Caco-2 (cell line): ENCODE measurements around the gene PLET1. TPM values are rescaled to one million over a fixed set of nuclear protein-coding genes. Genes with fewer than 3 reads are reported as not detected.

Experiments used
- BruUV-seq: library from RNA; stranded (reverse); fragments of 400-500 nt; replicated peaks from 2 replicates; lab custom pipeline; 2021; lab: Mats Ljungman, UMichigan
- CTCF ChIA-PET: fragments of 300-600 bp; sonication (Branson Sonifier 250); formaldehyde crosslinking; loops from one replicate; lab custom pipeline; 2022; ENCODE audit warnings: antibody characterized with exemption; lab: Charles Lee
- POLR2A ChIA-PET: fragments of 300-600 bp; sonication (Branson Sonifier 250); formaldehyde crosslinking; loops from one replicate; lab custom pipeline; 2022; ENCODE audit warnings: antibody characterized with exemption; lab: Charles Lee
- DNase-seq, 2 experiments: peaks; one replicate each; pipeline versions ENCODE4 v3.0.0 to v3.0.0-alpha.2; 2020 to 2022
- H3K27me3 ChIP-seq: replicated peaks from 2 replicates; pipeline ENCODE4 v1.6.0; 2011; ENCODE audit warnings: low read length; ENCODE audit not compliant: control insufficient read depth, insufficient read depth
- H3K36me3 ChIP-seq: 2 replicates; pipeline ENCODE4 v1.5.1; 2011; ENCODE audit warnings: low read length; ENCODE audit not compliant: control insufficient read depth, insufficient read depth
- H3K4me1 ChIP-seq: fragments of 250-450 bp; sonication (Bioruptor Pico); 2 replicates; pipeline ENCODE4 v1.5.1; 2020; ENCODE audit warnings: mild to moderate bottlenecking
- H3K4me3 ChIP-seq: 2 replicates; pipeline ENCODE4 v1.5.1; 2011; ENCODE audit warnings: low read depth, mild to moderate bottlenecking, control low read depth, low read length
- H3K9me3 ChIP-seq: fragments of 250-450 bp; sonication (Bioruptor Pico); 2 replicates; pipeline ENCODE4 v1.5.1; 2020; ENCODE audit warnings: mild to moderate bottlenecking, moderate library complexity
- H3K27ac Mint-ChIP-seq: one replicate; pipeline ENCODE4 v1.8.0; 2022; ENCODE audit warnings: mixed read lengths; ENCODE audit not compliant: unreplicated experiment
- H3K27me3 Mint-ChIP-seq: one replicate; pipeline ENCODE4 v1.8.0; 2022; ENCODE audit warnings: mixed read lengths; ENCODE audit not compliant: insufficient read depth, unreplicated experiment
- H3K36me3 Mint-ChIP-seq: one replicate; pipeline ENCODE4 v1.8.0; 2022; ENCODE audit warnings: mild to moderate bottlenecking, mixed read lengths; ENCODE audit not compliant: insufficient read depth, unreplicated experiment
- H3K4me1 Mint-ChIP-seq: one replicate; pipeline ENCODE4 v1.8.0; 2022; ENCODE audit warnings: low read depth, mixed read lengths; ENCODE audit not compliant: unreplicated experiment
- H3K4me3 Mint-ChIP-seq: one replicate; pipeline ENCODE4 v1.8.0; 2022; ENCODE audit warnings: mild to moderate bottlenecking, moderate library complexity, mixed read lengths; ENCODE audit not compliant: unreplicated experiment
- H3K9me3 Mint-ChIP-seq: one replicate; pipeline ENCODE4 v1.8.0; 2022; ENCODE audit warnings: mixed read lengths; ENCODE audit not compliant: unreplicated experiment
- intact Hi-C: fragments of 100-400 bp; cut with micrococcal nuclease; formaldehyde crosslinking; loops from one replicate; pipeline ENCODE4 v1.10.0; 2022; ENCODE audit not compliant: unreplicated experiment
- total RNA-seq: library from RNA; stranded (reverse); gene quantifications from 2 replicates; pipeline ENCODE4 v1.2.3, GENCODE V29; 2022
- TF ChIP-seq, protein P1 (sequence below), 2 experiments: fragments of 200-600 bp in 1 of 2; IDR thresholded peaks; 1 replicate in 1 of 2; 2 replicates in 1 of 2; pipeline versions ENCODE4 v1.5.1 to v1.8.0; 2011 to 2022; ENCODE audit warnings: antibody characterized with exemption in 1 of 2, control low read depth in 1 of 2, inconsistent platforms in 1 of 2, low read depth in 1 of 2, low read length in 1 of 2, mild to moderate bottlenecking in 1 of 2, moderate library complexity in 1 of 2; ENCODE audit not compliant: insufficient read depth in 1 of 2, severe bottlenecking in 1 of 2, unreplicated experiment in 1 of 2

PLET1 gene
- total RNA-seq, 1 experiment from 2014 or later: not detected

DNA sequence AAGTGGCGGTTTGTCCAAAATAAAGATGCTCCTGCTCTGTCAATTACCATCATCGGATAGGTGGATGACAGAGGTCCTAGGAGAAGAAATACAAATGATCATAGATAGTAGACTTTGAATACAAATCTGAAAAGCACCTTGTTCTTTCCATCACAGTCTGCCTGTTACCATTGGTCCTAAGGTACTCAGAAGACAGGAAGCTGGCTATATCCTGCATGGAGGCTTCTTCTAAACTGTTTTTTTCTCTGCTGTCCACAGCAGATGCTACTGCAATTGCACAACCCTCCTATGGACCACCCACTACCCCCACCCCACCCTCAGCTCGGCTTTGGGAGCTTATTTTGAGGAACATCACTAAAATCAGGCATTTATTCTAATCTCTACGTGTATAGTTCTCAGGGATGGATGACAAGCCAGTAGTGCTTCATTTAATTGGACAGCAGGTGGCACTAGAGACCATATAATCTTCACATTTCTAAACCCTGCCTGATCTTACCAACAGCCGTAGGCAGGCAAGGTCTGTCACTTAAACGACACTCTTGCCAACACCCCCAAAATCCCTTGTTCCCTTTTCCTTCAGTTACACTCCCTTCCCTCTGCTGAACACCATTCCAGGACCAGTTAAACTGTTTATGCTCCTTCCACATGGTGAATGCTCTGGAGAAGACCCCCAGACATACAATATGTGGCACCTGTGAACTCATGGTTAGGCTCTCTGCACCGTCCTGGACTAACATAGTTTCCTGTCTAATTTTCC, 41.0 kb downstream of the PLET1 start:
- Histone ChIP-seq H3K36me3 (no peaks in the 10 kb centered on the region), H3K4me1 (peaks cover 26% of the 10 kb centered on the region), H3K27me3 (no peaks in the 10 kb centered on the region), H3K4me3 (no peak overlapping the region), H3K9me3 (no peaks in the 10 kb centered on the region)
- H3K36me3 Mint-ChIP-seq: no peaks in the 10 kb centered on the region
- POLR2A ChIA-PET: no interaction called here
- H3K4me3 Mint-ChIP-seq: no peak overlapping the region
- H3K4me1 Mint-ChIP-seq: peaks cover 15% of the 10 kb centered on the region
- peak; percentile 60 to 78 for DNase-seq
- no peak overlapping the region for H3K27ac Mint-ChIP-seq
- TF ChIP-seq, protein P1, sequence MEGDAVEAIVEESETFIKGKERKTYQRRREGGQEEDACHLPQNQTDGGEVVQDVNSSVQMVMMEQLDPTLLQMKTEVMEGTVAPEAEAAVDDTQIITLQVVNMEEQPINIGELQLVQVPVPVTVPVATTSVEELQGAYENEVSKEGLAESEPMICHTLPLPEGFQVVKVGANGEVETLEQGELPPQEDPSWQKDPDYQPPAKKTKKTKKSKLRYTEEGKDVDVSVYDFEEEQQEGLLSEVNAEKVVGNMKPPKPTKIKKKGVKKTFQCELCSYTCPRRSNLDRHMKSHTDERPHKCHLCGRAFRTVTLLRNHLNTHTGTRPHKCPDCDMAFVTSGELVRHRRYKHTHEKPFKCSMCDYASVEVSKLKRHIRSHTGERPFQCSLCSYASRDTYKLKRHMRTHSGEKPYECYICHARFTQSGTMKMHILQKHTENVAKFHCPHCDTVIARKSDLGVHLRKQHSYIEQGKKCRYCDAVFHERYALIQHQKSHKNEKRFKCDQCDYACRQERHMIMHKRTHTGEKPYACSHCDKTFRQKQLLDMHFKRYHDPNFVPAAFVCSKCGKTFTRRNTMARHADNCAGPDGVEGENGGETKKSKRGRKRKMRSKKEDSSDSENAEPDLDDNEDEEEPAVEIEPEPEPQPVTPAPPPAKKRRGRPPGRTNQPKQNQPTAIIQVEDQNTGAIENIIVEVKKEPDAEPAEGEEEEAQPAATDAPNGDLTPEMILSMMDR (IDR thresholded peaks at IDR 0.05; ENCODE audit: insufficient read depth in 1 of 2, low read depth in 1 of 2, low read length in 1 of 2, severe bottlenecking in 1 of 2, unreplicated experiment in 1 of 2): peak; percentile 71 to 98
- no peaks in the 10 kb centered on the region for H3K27me3 Mint-ChIP-seq
- CTCF ChIA-PET: interaction anchor here (0.6 to 7.1 kb wide), 4 partner anchors 20 to 114 kb away, joined by 3 to 139 read pairs (median 4); no protein-coding TSS in a partner anchor
- no TSS peak for BruUV-seq
- H3K9me3 Mint-ChIP-seq: no peaks in the 10 kb centered on the region
- intact Hi-C loops: loop anchor here (1.0 to 10.0 kb wide), 9 partner anchors 61 to 1068 kb away; no protein-coding TSS in a partner anchor

DNA sequence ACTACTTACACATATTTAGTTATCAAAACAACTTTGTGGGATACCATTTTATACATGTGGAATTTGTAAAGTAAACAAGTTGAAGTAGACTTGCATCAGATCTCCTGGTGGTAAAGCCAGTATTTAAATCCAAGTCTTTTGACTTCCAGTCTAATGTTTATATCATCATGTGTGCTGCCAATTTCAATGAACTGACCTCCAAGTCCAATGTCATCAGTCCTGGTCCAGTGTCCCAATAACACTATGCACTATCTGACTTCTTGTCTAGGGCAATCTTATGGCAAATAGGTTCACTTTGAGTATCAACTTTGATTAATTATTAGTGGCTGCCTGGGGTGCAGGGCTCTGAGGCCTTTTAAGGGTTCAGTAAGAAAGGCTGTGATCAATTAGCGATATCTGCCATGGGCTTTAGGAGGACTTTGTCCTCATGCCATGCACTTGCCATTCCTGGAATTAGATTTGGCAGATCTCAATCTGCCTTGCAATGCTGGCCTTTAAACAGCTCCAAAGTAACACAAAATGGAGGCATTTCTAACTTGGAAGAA, 44.0 kb downstream of the PLET1 start:
- H3K9me3 Mint-ChIP-seq: no peaks in the 10 kb centered on the region
- peaks cover 25% of the 10 kb centered on the region for H3K4me1 ChIP-seq
- H3K4me3 Mint-ChIP-seq: no peak overlapping the region
- TF ChIP-seq, protein P1 (IDR thresholded peaks at IDR 0.05; ENCODE audit: insufficient read depth in 1 of 2, low read depth in 1 of 2, low read length in 1 of 2, severe bottlenecking in 1 of 2, unreplicated experiment in 1 of 2): no peak
- no peaks in the 10 kb centered on the region for H3K27me3 ChIP-seq
- DNase-seq: no peak
- H3K27ac Mint-ChIP-seq: no peak overlapping the region
- H3K9me3 ChIP-seq: no peaks in the 10 kb centered on the region
- no peak overlapping the region for H3K4me3 ChIP-seq
- ChIA-PET CTCF (interaction anchor here (1.1 to 7.1 kb wide), 2 partner anchors 64 kb away, joined by 5 to 139 read pairs; no protein-coding TSS in a partner anchor), POLR2A (no interaction called here)
- no peaks in the 10 kb centered on the region for H3K27me3 Mint-ChIP-seq
- intact Hi-C loops: loop anchor here (5.0 to 10.0 kb wide), 3 partner anchors 238 to 1071 kb away; no protein-coding TSS in a partner anchor
- no peaks in the 10 kb centered on the region for H3K36me3 ChIP-seq
- H3K36me3 Mint-ChIP-seq: no peaks in the 10 kb centered on the region
- no TSS peak for BruUV-seq
- peaks cover 21% of the 10 kb centered on the region for H3K4me1 Mint-ChIP-seq

DNA sequence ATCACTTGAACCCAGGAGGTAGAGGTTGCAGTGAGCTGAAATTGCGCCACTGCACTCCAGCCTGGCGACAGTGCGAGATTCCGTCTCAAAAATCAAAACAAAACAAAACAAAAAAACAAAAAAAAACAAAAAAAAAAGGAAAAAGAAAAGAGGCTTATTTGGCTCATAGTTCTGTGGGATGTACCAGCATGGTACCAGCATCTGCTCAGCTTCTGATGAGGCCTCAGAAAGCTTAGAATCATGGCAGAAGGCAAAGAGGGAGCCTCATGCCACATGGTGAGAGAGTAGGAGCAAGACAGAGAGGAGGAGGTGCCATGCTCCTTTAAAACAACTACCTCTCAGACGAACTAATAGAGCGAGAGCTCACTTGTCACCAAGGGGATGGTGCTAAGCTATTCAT, 45.0 kb downstream of the PLET1 start:
- intact Hi-C loops: loop anchor here (5.0 to 10.0 kb wide), 3 partner anchors 239 to 1072 kb away; no protein-coding TSS in a partner anchor

More for the DNA sequence above, 45.0 kb downstream of the PLET1 start:
- Mint-ChIP-seq H3K27me3 (no peaks in the 10 kb centered on the region), H3K9me3 (no peaks in the 10 kb centered on the region), H3K36me3 (no peaks in the 10 kb centered on the region), H3K4me1 (peaks cover 14% of the 10 kb centered on the region), H3K4me3 (no peak overlapping the region), H3K27ac (no peak overlapping the region)
- Histone ChIP-seq H3K36me3 (no peaks in the 10 kb centered on the region), H3K4me1 (peaks cover 15% of the 10 kb centered on the region), H3K27me3 (no peaks in the 10 kb centered on the region), H3K9me3 (no peaks in the 10 kb centered on the region), H3K4me3 (no peak overlapping the region)
- no peak for DNase-seq
- no TSS peak for BruUV-seq
- ChIA-PET POLR2A (interaction anchor here (0.7 kb wide), 1 partner anchor 70 kb away, joined by 3 read pairs; no protein-coding TSS in a partner anchor), CTCF (interaction anchor here (1.1 kb wide), 1 partner anchor 65 kb away, joined by 5 read pairs; no protein-coding TSS in a partner anchor)
- TF ChIP-seq, protein P1 (IDR thresholded peaks at IDR 0.05; ENCODE audit: insufficient read depth in 1 of 2, low read depth in 1 of 2, low read length in 1 of 2, severe bottlenecking in 1 of 2, unreplicated experiment in 1 of 2): no peak
